HL-60 (cell line): ENCODE measurements around the gene CTIF.
"Not testable (repeated sequence)": the region's sequence is repeated elsewhere in the genome, so short reads cannot be mapped to it uniquely, and the experiment has no call there.

Source experiments
- CTCF ChIP-seq: IDR thresholded peaks from one replicate; pipeline ENCODE4 v1.5.1; 2011; ENCODE audit warnings: low read length, control low read depth, inconsistent platforms; ENCODE audit not compliant: insufficient read depth
- GABPA ChIP-seq: IDR thresholded peaks from 2 replicates; pipeline ENCODE4 v1.6.1; 2012; ENCODE audit warnings: low read depth
- POLR2AphosphoS5 ChIP-seq: IDR thresholded peaks from 2 replicates; pipeline ENCODE4 v1.6.1; 2012; ENCODE audit warnings: low read depth

- not testable (repeated sequence) for TF ChIP-seq CTCF, GABPA, POLR2AphosphoS5
Observed at GRCh38 chr18:48811977-48812451, 273.2 kb downstream of the CTIF start.
